GM12865 (cell line): ENCODE data around the gene AKAP13.

Experiments
- DNase-seq: peaks from one replicate; pipeline ENCODE4 v3.0.0; 2010; ENCODE audit warnings: low read depth
- H3K4me3 ChIP-seq: 2 replicates; pipeline ENCODE4 v1.5.1; 2011; ENCODE audit warnings: mild to moderate bottlenecking, low read depth, low read length, control low read depth
- TF ChIP-seq, protein P1 (sequence below): IDR thresholded peaks from 2 replicates; pipeline ENCODE4 v1.5.1; 2011; ENCODE audit warnings: low read length, control low read depth, low read depth, inconsistent platforms; ENCODE audit not compliant: insufficient read depth; ENCODE audit errors: missing control alignments

Gene AKAP13

DNA sequence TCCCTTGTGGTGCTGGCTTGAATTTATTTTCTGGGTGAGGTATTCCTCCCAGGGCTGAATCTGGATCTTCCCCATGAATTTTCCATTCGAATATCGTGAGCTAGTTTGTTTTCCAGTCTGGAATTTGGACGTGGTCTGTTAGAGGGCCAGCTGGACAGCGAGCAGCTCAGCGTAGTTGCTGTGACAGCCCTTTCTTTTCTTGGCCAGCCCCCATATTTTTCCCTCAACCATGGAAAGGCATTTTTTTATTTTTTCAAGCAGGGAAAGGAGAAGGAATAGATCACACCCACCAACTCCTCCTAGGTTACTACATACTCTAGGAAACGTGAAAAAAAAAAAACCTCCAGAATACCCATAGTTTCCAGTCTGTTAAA, 262.3 kb downstream of the AKAP13 start:
- no peak for DNase-seq
- TF ChIP-seq, protein P1, sequence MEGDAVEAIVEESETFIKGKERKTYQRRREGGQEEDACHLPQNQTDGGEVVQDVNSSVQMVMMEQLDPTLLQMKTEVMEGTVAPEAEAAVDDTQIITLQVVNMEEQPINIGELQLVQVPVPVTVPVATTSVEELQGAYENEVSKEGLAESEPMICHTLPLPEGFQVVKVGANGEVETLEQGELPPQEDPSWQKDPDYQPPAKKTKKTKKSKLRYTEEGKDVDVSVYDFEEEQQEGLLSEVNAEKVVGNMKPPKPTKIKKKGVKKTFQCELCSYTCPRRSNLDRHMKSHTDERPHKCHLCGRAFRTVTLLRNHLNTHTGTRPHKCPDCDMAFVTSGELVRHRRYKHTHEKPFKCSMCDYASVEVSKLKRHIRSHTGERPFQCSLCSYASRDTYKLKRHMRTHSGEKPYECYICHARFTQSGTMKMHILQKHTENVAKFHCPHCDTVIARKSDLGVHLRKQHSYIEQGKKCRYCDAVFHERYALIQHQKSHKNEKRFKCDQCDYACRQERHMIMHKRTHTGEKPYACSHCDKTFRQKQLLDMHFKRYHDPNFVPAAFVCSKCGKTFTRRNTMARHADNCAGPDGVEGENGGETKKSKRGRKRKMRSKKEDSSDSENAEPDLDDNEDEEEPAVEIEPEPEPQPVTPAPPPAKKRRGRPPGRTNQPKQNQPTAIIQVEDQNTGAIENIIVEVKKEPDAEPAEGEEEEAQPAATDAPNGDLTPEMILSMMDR = no peak
- no peak overlapping the region for H3K4me3 ChIP-seq

GRCh38 chr15:85646538-85647091, 266.2 kb downstream of the AKAP13 start:
- no peak overlapping the region for H3K4me3 ChIP-seq
- TF ChIP-seq, protein P1 = no peak
- DNase-seq = peak; percentile 25

DNA sequence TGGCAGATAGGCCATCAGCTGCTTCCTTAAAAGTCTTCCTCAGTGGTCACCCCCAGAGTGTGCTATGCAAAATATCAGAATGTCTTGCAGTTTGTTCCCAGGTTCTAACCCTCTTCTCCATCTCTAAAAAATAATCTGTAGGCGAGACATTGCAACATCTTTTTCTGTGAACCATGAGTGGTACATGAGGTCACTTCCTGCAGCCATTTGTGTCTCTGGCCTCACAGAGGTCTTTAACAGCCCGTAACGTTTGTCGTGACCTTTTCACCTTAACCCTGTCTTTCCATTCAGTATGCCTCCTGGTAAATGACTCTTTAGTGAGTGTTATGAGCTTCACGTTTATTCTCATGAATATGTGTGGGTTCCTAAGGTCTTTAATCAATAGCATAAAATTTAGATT, 269.0 kb downstream of the AKAP13 start:
- no peak overlapping the region for H3K4me3 ChIP-seq
- TF ChIP-seq, protein P1 = no peak
- DNase-seq = no peak

DNA sequence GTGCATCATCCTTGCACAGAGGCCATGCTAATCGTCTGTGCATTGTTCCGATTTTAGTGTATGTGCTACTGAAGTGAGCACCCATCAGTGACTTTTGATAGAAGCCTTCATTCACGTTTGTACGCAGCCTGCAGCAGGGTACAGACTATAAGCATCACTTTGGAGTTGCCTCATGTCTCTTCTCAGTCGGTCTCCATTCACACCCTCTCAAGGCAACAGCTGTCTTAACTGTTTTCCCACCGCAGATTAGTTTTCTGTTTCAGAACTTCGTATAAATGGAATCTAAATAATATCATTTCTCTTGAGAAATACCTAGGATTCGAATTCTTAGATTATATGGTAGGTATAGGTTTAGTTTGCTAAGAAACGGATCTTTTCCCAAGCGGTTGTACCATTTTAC, 271.1 kb downstream of the AKAP13 start:
- TF ChIP-seq, protein P1 = no peak

GRCh38 chr15:85652457-85652856, 272.1 kb downstream of the AKAP13 start:
- DNase-seq = no peak
- H3K4me3 ChIP-seq = no peak overlapping the region
- TF ChIP-seq, protein P1 = no peak

More for the DNA sequence above, 271.1 kb downstream of the AKAP13 start:
- no peak for DNase-seq
- no peak overlapping the region for H3K4me3 ChIP-seq

DNA sequence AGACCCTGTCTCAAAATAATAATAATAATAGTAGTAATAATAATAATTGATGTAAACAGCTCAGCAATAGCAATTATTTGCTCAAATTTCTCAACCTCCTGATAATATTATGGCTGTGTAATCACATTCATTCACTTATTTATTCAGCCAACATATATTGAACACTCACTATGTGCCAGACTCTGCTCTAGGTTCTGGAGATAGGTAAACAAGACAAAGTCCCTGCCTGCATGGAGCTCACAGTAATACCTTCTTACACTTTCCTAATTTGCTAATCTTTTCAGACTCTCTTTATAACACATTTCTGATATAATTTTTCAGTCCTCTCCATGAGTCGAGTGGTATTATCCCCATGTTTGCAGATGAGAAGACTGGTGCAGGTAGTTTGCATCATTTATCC, 276.7 kb downstream of the AKAP13 start:
- TF ChIP-seq, protein P1 = no peak
- no peak overlapping the region for H3K4me3 ChIP-seq
- no peak for DNase-seq

DNA sequence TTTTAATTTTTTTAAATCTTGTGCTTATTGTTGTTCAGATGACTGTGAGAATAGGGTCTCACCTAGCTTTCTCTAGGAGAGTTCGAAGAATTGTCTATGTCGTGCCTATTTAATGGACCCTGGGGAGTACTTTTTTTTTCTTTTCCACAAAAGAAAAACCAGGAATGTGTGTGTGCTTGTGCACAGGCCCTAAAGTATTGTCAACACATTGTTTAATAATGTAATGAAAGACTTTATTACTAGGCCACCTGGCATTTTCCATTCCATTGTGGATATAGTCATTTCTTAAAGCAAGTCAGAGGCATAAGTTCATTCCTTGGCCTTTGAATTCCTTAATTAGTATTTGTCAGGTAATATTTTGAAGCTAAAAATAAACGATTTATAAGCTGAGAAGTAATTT, 278.4 kb downstream of the AKAP13 start:
- DNase-seq = no peak
- no peak overlapping the region for H3K4me3 ChIP-seq
- TF ChIP-seq, protein P1 = no peak
